ENCODE results near the gene ACO1.

- TF ChIP-seq CTCF (IDR thresholded peaks at IDR 0.05) (no peak), POLR2A (IDR thresholded peaks at IDR 0.05) (no peak)
Observed at GRCh38 chr9:32351845-32352244, 32.6 kb upstream of the ACO1 start.
